HepG2 (cell line): ENCODE data around the gene ABCG5. TPM values are rescaled to one million over a fixed set of nuclear protein-coding genes. Genes with fewer than 3 reads are reported as not detected.
A peak's percentile ranks its signal among the peaks of the same experiment; 100 is the strongest.

Experiments
- GATAD1 ChIP-seq: IDR thresholded peaks from 2 replicates; pipeline ENCODE4 v1.6.1; 2016; ENCODE audit warnings: missing genetic modification reagents, missing compliant biosample characterization
- KDM6A ChIP-seq: IDR thresholded peaks from 2 replicates; pipeline ENCODE4 v1.6.1; 2016; ENCODE audit warnings: low read depth
- LCORL ChIP-seq, 2 experiments: fragments of 450-650 bp in 1 of 2; sonication (generic) in 1 of 2; formaldehyde crosslinking in 1 of 2; IDR thresholded peaks; 2 replicates each; pipeline versions ENCODE4 v1.5.0 to v1.6.1; 2017 to 2020; ENCODE audit warnings: antibody characterized with exemption in 1 of 2, missing genetic modification reagents in 1 of 2
- MIER3 ChIP-seq: IDR thresholded peaks from 2 replicates; pipeline ENCODE4 v1.6.1; 2016; ENCODE audit warnings: missing compliant biosample characterization, borderline replicate concordance
- MLLT10 ChIP-seq: sonication (generic); formaldehyde crosslinking; IDR thresholded peaks from 2 replicates; pipeline ENCODE4 v1.4.0; 2020; ENCODE audit warnings: missing genetic modification reagents
- MTF1 ChIP-seq: sonication (generic); formaldehyde crosslinking; IDR thresholded peaks from 2 replicates; pipeline ENCODE4 v1.5.0; 2020; ENCODE audit warnings: missing genetic modification reagents
- NONO ChIP-seq, 2 experiments: fragments of 450-650 bp in 1 of 2; sonication (generic) in 1 of 2; formaldehyde crosslinking in 1 of 2; IDR thresholded peaks in 1 of 2; conservative IDR thresholded peaks in 1 of 2; 2 replicates each; pipeline versions ENCODE4 v1.6.1 to v1.8.0; 2017 to 2022; ENCODE audit warnings: mild to moderate bottlenecking in 1 of 2, missing genetic modification reagents in 1 of 2, moderate library complexity in 1 of 2
- NR3C1 ChIP-seq: sonication (generic); formaldehyde crosslinking; IDR thresholded peaks from 2 replicates; pipeline ENCODE4 v1.4.0; 2020; ENCODE audit warnings: missing genetic modification reagents
- PRPF4 ChIP-seq: fragments of 200-400 bp; formaldehyde crosslinking; IDR thresholded peaks from 2 replicates; pipeline ENCODE4 v1.6.1; 2016; ENCODE audit warnings: low read length, low read depth; ENCODE audit not compliant: poor library complexity, severe bottlenecking
- SIN3B ChIP-seq: fragments of 150-350 bp; IDR thresholded peaks from 2 replicates; pipeline ENCODE4 v1.6.1; 2014; ENCODE audit warnings: low read length
- SOX5 ChIP-seq: IDR thresholded peaks from 2 replicates; pipeline ENCODE4 v1.6.1; 2016; ENCODE audit warnings: borderline replicate concordance
- SOX6 ChIP-seq, 2 experiments: fragments of 450-650 bp in 1 of 2; sonication (generic) in 1 of 2; formaldehyde crosslinking in 1 of 2; IDR thresholded peaks; 2 replicates each; pipeline versions ENCODE4 v1.4.0 to v1.6.1; 2017 to 2020; ENCODE audit warnings: antibody characterized with exemption in 1 of 2, mild to moderate bottlenecking in 1 of 2, missing genetic modification reagents in 1 of 2
- ZNF101 ChIP-seq: sonication (generic); formaldehyde crosslinking; IDR thresholded peaks from 2 replicates; pipeline ENCODE4 v1.4.0; 2020; ENCODE audit warnings: mild to moderate bottlenecking, low read depth, missing genetic modification reagents, borderline replicate concordance
- ZNF225 ChIP-seq: sonication (generic); formaldehyde crosslinking; IDR thresholded peaks from 2 replicates; pipeline ENCODE4 v1.4.0; 2020; ENCODE audit warnings: mild to moderate bottlenecking, missing genetic modification reagents
- ZNF263 ChIP-seq: sonication (generic); formaldehyde crosslinking; IDR thresholded peaks from 2 replicates; pipeline ENCODE4 v1.4.0; 2020; ENCODE audit warnings: missing genetic modification reagents
- ZNF30 ChIP-seq: sonication (generic); formaldehyde crosslinking; IDR thresholded peaks from 2 replicates; pipeline ENCODE4 v1.5.0; 2020; ENCODE audit warnings: mild to moderate bottlenecking, missing genetic modification reagents
- ZSCAN25 ChIP-seq: sonication (generic); formaldehyde crosslinking; IDR thresholded peaks from 2 replicates; pipeline ENCODE4 v1.8.0; 2022; ENCODE audit warnings: mild to moderate bottlenecking, missing genetic modification reagents
- polyA plus RNA-seq, 8 experiments: library from polyadenylated mRNA; depleted of rRNA in 3 of 8; stranded (reverse) in 7 of 8; unstranded in 1 of 8; fragments of >200 nt; fragmentation: Illumina TruSeq in 4 of 8; extraction: Trizol in 4 of 8; gene quantifications; 2 replicates each; pipeline versions ENCODE4 v1.2.1 to v1.2.3, GENCODE V29; 2011 to 2016; ENCODE audit warnings: low read depth in 4 of 8, missing spikeins in 1 of 8, mixed read lengths in 1 of 8; ENCODE audit not compliant: insufficient read depth in 1 of 8
- total RNA-seq, 5 experiments: library from RNA; depleted of rRNA; stranded (reverse); fragments of >200 nt; fragmentation: Illumina TruSeq; extraction: Trizol; gene quantifications; 2 replicates each; pipeline ENCODE4 v1.2.3, GENCODE V29; 2016; ENCODE audit warnings: low read depth in 1 of 5
- TF ChIP-seq, protein P1 (sequence below): sonication (generic); formaldehyde crosslinking; IDR thresholded peaks from 2 replicates; pipeline ENCODE4 v1.4.0; 2020; ENCODE audit warnings: missing genetic modification reagents
- TF ChIP-seq, protein P2 (sequence below): sonication (generic); formaldehyde crosslinking; IDR thresholded peaks from 2 replicates; pipeline ENCODE4 v1.5.0; 2020; ENCODE audit warnings: missing genetic modification reagents, mild to moderate bottlenecking, borderline replicate concordance
- TF ChIP-seq, protein P3 (sequence below): sonication (generic); formaldehyde crosslinking; IDR thresholded peaks from 2 replicates; pipeline ENCODE4 v1.4.0; 2020; ENCODE audit warnings: mild to moderate bottlenecking, missing genetic modification reagents
- TF ChIP-seq, protein P4 (sequence below): sonication (generic); formaldehyde crosslinking; IDR thresholded peaks from 2 replicates; pipeline ENCODE4 v1.4.0; 2020; ENCODE audit warnings: mild to moderate bottlenecking, low read depth, missing genetic modification reagents
- TF ChIP-seq, protein P5 (sequence below): IDR thresholded peaks from 2 replicates; pipeline ENCODE4 v1.6.1; 2018; ENCODE audit warnings: missing genetic modification reagents

ABCG5 gene
- total and polyA plus RNA-seq, 2 of the 13 experiments (the other 11 are each of a cell fraction or from before 2014, with no cell fraction given): 15.1 to 39.0 TPM

DNA sequence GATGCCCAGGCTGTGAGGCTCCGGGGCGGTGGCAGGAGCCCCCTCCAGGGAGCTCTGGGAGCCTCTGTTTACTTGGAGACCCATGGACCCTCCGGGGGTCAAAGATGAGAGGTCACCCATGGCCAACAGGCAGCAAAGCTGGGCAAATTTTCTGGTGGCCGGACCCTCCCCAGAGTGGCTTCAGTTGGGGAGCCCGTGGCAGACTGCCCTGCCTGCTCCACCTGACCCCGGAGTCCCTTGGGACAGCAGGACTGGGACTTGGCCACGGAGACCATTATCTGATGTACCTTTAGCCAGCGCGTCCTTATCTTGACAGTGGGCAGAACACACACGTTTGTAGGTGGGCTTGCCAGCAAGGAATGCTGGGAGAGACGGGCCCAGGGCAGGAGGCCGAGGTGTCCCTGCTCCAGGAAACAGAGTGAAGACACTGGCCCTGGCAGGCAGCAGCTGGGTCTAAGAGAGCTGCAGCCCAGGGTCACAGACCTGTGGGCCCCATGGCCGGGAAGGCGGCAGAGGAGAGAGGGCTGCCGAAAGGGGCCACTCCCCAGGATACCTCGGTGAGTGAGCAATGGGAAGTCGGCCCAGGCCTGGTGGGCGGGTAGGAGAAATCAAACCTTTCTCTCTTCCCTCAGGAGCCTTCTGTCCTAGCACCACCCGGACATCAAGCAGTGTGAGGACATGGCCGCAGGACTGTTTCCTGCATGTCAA, at the start of gene ABCG5, which contains the start of gene ABCG8 (continued):
- TF ChIP-seq GATAD1 (CRISPR knock-in tag): peak; percentile 89
- TF ChIP-seq MLLT10 (CRISPR knock-in tag): no peak
- TF ChIP-seq SOX6 (IDR thresholded peaks at IDR 0.05): no peak
- TF ChIP-seq SOX6 (CRISPR knock-in tag; IDR thresholded peaks at IDR 0.05): peak; percentile 55
- TF ChIP-seq NR3C1 (CRISPR knock-in tag): no peak
- peak; percentile 45; the same call in 1 of the 2 replicates for TF ChIP-seq SIN3B
- no peak for TF ChIP-seq SOX5 (CRISPR knock-in tag)
- TF ChIP-seq ZSCAN25: peak; percentile 31; the same call in 1 of the 2 replicates
- TF ChIP-seq, protein P1, sequence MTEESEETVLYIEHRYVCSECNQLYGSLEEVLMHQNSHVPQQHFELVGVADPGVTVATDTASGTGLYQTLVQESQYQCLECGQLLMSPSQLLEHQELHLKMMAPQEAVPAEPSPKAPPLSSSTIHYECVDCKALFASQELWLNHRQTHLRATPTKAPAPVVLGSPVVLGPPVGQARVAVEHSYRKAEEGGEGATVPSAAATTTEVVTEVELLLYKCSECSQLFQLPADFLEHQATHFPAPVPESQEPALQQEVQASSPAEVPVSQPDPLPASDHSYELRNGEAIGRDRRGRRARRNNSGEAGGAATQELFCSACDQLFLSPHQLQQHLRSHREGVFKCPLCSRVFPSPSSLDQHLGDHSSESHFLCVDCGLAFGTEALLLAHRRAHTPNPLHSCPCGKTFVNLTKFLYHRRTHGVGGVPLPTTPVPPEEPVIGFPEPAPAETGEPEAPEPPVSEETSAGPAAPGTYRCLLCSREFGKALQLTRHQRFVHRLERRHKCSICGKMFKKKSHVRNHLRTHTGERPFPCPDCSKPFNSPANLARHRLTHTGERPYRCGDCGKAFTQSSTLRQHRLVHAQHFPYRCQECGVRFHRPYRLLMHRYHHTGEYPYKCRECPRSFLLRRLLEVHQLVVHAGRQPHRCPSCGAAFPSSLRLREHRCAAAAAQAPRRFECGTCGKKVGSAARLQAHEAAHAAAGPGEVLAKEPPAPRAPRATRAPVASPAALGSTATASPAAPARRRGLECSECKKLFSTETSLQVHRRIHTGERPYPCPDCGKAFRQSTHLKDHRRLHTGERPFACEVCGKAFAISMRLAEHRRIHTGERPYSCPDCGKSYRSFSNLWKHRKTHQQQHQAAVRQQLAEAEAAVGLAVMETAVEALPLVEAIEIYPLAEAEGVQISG: peak; percentile 67
- TF ChIP-seq, protein P2, sequence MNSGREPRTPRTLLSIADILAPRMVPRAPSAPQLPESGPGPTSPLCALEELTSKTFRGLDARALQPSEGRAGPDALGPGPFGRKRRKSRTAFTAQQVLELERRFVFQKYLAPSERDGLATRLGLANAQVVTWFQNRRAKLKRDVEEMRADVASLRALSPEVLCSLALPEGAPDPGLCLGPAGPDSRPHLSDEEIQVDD: no peak
- no peak for TF ChIP-seq ZNF101
- TF ChIP-seq ZNF263 (CRISPR knock-in tag): no peak
- TF ChIP-seq, protein P3, sequence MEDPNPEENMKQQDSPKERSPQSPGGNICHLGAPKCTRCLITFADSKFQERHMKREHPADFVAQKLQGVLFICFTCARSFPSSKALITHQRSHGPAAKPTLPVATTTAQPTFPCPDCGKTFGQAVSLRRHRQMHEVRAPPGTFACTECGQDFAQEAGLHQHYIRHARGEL: no peak
- no peak for TF ChIP-seq LCORL (IDR thresholded peaks at IDR 0.05)
- peak; percentile 10; the same call in 1 of the 2 replicates for TF ChIP-seq LCORL (CRISPR knock-in tag; IDR thresholded peaks at IDR 0.05)
- TF ChIP-seq, protein P4, sequence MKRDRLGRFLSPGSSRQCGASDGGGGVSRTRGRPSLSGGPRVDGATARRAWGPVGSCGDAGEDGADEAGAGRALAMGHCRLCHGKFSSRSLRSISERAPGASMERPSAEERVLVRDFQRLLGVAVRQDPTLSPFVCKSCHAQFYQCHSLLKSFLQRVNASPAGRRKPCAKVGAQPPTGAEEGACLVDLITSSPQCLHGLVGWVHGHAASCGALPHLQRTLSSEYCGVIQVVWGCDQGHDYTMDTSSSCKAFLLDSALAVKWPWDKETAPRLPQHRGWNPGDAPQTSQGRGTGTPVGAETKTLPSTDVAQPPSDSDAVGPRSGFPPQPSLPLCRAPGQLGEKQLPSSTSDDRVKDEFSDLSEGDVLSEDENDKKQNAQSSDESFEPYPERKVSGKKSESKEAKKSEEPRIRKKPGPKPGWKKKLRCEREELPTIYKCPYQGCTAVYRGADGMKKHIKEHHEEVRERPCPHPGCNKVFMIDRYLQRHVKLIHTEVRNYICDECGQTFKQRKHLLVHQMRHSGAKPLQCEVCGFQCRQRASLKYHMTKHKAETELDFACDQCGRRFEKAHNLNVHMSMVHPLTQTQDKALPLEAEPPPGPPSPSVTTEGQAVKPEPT: 0 out of 2 replicates have a peak, but pooled peaks have one; percentile 27
- no peak for TF ChIP-seq PRPF4
- no peak for TF ChIP-seq KDM6A (CRISPR knock-in tag)
- TF ChIP-seq NONO (IDR thresholded peaks at IDR 0.05): no peak
- peak; percentile 12; the same call in 1 of the 2 replicates for TF ChIP-seq NONO (CRISPR knock-in tag; conservative IDR thresholded peaks at IDR 0.05)
- peak; percentile 27; the same call in 1 of the 2 replicates for TF ChIP-seq MTF1 (CRISPR knock-in tag)
- TF ChIP-seq ZNF30: no peak
- no peak for TF ChIP-seq ZNF225 (CRISPR knock-in tag)
- TF ChIP-seq, protein P5, sequence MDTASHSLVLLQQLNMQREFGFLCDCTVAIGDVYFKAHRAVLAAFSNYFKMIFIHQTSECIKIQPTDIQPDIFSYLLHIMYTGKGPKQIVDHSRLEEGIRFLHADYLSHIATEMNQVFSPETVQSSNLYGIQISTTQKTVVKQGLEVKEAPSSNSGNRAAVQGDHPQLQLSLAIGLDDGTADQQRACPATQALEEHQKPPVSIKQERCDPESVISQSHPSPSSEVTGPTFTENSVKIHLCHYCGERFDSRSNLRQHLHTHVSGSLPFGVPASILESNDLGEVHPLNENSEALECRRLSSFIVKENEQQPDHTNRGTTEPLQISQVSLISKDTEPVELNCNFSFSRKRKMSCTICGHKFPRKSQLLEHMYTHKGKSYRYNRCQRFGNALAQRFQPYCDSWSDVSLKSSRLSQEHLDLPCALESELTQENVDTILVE (CRISPR knock-in tag): peak; percentile 63; the same call in 1 of the 2 replicates
- no peak; the same call in 1 of the 2 replicates for TF ChIP-seq MIER3 (CRISPR knock-in tag)
